Daoy (cell line): ENCODE results near the gene ORMDL2. TPM values are rescaled to one million over a fixed set of nuclear protein-coding genes. Genes with fewer than 3 reads are reported as not detected.
"Not testable (repeated sequence)": the region's sequence is repeated elsewhere in the genome, so short reads cannot be mapped to it uniquely, and the experiment has no call there.

Source experiments
- DNase-seq: peaks from one replicate; pipeline ENCODE4 v3.0.0-alpha.2; 2015; ENCODE audit warnings: low read depth
- total RNA-seq: library from RNA; depleted of rRNA; stranded (reverse); fragments of >200 nt; shearing (Covaris generic); gene quantifications from 2 replicates; pipeline ENCODE4 v1.2.3, GENCODE V29; 2014

Gene ORMDL2
- total RNA-seq, 1 experiment from 2014 or later: 44.3 TPM

DNA sequence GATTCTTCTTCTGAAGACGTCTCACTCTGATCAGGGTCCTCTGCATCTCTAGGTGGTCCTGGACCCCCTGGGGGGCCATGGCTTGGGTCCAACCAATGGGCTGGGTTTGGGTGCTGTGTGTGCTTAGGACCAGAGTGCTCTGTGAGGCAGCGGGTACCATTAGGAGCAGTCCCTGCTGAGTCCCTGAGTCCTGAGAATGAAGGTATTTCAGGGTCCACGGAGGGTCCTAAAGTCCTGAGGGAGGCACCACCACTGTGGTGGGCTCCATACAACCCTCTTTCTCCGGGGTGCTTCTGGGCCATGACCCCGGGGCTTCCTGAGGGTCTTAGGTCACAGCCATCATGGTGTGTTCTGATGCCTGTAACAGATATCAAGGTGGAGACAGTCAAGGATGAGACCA lies 10.5 kb downstream of the ORMDL2 start:
- DNase-seq: no peak

DNA sequence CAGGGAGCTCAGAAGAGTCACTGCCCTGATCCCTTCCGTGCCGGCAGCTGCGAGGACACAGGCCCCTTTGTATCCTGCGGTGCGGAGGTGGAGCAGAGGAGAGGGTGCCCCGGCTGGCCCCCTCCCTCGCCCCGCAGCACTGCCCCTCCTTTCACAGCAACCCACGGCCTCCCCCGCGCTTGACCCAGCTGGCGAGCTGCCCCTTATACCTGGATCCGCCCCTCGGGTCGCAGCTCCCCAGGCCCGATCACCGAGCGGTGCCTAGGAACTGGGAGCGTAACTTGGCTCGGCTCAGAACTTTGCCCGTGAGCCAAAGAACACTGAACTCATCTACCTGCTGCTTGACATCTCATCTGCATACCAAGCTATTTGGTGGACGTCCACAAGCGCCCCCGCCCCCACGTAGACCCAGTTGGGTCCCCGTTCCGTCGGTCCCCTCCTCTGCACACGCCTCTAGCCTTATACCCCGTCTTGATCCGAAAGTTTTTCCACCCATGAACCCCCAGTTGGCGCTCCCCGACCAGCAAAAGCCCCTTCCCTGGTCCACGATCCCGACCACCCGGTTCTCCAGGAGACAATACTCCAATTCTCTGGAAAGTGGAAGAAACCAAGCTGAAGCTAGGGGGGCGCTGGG lies 12.2 kb downstream of the ORMDL2 start:
- no peak for DNase-seq

DNA sequence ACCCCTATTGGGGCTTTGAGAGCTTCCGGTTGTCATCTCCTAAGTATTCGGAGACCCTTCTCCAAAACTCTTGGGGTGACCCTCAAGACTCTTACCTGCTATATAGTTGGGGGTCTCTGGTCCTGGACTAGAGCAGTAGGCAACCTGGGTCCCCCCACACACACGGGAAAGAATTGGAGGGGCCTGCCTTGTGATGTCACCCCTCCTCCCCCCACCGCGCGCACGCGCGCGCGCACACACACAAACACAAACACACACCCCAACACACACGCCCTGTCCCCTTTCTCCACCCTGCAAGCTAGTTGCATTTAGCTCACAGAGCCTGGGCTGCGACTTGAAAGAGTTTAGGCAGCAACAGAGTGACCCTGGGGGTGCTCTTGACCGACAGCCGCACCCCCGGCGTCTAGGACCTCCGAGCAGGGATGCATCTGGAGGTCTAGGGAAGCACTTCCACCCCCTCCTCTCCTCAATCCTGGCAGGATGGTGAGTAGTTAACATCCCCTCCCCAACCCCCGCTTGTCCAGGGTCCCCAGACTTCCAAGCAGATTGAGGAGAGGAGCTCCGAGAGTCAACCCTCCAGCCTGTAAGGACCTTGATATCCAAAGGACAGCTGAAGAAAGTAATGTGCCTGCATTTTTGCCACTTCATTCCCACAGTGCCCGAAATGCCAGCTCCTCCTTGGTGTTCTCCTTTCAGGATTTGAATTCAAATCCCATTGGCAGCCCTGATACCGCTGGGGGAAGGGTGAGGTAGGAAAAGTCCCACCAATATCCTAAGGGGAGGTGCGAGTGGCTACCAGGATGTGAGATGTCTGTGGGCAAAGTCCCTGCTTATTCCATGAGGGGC lies 13.0 kb downstream of the ORMDL2 start:
- DNase-seq: peak; percentile 48

DNA sequence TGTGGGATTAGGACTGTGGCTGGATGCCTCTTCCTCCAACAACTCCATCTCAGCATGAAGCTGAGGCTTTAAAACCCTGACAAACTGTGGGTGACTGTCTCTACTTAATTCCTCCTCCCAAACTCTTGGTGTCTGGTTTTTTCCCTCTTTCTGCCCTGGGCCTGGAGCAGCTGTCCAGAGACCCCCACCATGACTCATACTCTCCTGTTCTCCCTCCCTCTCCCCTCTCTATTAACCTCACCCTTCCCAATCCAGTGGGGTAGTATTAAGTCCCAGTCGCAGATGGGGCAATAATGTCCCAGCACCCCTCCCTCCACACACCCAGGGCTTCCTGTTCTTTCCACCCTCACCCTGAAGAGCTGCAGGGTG lies 13.6 kb downstream of the ORMDL2 start:
- no peak for DNase-seq

DNA sequence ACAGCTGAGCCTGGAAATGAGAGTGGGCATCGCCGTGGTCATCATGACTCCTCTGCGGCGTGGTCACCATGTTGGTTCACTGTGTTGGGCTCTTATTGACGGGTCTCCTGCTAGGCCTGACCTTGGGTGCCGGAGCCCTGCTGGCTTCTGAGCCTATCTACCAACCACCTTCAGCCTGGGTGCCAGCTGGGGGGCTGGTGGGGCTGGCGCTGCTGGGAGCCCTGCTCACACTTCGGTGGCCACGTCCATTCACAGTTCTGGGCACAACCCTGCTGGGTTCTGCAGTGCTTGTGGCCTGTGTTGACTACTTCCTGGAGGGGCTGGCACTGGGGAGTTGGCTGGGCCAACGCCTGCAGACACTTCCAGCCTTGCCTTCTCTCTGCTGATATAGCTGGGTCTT lies 15.2 kb downstream of the ORMDL2 start:
- no peak for DNase-seq

DNA sequence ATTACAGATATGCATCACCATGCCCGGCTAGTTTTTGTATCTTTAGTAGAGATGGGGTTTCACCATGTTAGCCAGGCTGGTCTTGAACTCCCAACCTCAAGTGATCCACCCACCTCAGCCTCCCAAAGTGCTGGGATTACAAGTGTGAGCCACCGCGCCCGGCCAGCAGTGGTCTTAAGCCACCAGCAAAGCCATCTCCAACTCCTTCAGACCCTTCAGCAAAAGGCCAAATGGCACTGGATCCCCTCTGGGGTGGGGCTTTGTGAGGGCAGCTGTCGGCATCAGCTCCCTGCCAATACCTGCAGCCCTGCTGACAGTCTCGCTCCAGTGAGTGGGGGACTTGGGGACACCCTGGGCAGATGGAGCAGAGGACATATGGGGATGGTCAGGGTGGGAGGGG lies 16.6 kb downstream of the ORMDL2 start:
- not testable (repeated sequence) for DNase-seq

DNA sequence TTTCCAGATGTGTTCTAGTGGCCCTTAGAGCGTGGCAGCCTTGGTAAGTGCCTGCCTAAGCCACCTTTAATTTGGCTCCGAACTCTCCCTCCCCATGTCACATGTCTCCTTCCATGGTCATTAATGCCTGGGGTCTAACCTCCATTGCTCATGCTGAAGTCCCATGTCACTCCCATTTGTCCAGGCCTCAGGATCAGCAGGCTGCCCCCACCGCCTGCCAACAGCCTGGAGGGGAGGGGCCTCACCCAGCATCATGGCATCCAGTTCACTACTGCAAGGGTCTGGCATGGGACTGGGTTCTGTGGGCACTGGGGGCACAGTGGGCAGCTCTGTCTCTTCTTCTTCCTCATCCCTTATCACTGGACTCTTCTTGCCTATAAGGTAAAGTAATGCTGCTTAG lies 20.5 kb downstream of the ORMDL2 start:
- no peak for DNase-seq

DNA sequence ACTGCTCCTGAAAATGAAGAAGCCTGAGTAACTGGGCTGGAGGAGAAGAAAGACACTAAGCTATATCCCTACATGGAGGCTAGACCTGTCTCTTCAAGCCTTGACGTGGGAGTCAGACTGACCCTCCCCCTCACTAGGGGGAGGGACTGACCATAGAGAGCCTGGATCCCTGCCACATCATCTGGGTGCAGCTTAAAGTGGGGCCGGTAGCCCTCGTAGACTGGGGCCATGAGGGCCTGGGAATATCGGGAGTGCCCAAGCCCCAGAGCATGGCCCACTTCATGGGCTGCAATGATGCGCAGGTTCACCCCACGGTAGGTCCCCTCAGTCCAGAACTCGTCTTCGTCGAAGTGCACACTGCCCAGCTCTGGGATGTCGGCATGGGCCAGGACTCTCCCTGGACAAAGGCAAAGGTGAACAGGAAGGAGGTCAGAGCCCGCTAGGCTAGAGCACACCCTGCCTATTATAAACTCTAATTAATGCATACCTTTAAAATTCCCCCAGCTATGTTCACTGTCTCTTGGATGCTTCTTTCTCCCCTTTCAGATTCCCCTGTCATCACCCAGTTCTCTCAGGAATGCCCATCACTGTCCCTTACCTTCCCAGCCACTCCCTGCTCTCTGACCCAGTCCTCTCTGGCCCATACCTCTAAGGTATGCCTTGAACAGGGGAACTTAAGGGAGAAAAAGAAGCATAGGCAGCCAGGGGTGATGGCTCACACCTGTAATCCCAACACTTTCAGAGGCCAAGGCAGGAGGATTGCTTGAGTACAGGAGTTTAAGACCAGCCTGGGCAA lies 21.7 kb downstream of the ORMDL2 start:
- DNase-seq: no peak

DNA sequence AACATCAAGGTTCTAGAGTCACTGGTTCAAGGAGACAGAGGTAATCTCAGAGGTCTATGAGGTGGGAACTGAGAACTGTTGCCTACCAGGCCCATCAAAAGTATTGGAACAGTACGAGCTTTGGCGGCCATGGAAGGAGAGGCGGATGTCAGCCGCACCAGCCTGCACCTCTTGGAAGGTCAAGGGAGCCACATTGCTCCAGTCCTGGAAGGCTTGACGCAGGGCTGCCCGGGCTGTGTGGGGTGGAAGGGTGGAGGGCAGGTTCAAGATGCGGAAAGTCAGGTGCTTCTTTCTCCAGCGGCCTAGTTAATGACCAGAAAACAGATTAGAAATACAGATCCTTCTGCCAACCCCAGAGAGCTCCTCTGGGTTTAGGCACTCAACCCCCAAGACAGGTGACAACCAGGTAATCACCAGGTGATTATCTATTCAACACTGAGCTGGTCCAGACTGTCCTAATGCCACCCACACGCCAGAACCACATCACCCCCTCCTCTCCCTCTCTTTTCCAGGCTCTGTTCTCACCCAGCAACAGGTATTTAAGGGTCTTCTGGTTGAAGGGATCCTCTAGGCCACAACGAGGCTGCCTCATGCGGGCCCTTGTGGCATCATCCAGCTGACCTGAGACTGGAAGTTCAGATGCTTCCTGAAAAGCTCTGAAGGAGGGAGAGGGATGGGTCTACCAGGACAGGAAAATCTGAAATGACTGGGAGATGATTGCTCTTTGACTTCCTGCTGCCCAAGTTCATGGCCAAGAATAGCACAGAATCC lies 22.9 kb downstream of the ORMDL2 start:
- no peak for DNase-seq

DNA sequence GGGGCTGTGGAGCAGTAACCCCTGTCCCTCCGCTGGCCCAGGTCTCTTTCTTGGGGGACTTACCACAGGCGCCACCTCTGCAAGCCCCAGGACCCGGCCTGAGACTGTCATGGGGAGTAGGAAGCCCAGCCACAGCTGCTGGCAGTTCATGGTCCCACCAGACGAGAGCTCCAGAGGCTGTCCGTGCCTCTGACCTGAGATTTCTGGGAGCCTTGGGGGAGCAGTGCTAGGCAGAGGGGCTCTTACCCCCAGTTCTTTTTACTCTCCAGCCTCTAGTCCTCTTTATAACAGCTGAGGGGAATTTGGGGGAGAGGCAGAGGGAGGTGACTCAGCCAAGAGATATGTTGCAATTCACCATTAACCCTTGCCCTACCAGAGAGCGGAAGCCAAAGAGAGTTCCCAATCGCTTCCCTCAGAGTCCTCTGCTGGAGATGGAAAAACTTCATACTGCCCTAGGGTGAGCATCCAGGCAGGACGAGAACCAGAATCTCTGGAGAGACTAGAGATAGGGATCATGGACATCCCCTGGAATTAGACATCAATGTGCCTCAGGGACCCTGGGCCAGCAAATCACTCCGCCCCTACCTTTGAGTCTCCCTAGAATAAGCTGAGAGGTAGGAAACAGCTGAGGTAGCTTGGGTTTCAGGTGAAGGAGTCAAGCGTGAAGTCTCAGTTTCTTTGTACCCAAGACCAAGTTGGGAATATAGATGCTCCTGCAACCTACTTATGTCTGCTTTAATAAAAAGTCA lies 25.0 kb downstream of the ORMDL2 start, which contains the start of gene MMP19:
TSS of gene MMP19 (minus strand) at position 256 of the 749 bp plus-strand sequence. CDS start at position 150, 106 bp downstream.
- DNase-seq: peak; percentile 85

DNA sequence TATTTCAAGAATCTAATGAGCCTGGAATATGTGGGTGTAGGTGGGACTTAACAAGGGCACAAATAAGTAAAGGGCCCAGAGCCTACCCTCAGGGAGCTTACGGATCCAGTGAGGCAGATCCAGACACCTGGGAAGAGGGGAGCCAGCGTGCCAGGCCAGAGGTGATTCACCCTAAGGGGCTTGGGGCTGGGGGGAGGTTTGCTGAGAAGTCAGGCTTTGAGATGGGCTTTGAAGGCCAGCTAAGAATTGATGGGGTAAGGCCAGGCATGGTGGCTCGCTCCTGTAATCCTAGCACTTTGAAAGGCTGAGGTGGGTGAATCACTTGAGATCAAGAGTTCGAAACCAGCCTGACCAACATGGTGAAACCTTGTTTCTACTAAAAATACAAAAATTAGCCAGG lies 25.6 kb downstream of the ORMDL2 start:
- no peak for DNase-seq

DNA sequence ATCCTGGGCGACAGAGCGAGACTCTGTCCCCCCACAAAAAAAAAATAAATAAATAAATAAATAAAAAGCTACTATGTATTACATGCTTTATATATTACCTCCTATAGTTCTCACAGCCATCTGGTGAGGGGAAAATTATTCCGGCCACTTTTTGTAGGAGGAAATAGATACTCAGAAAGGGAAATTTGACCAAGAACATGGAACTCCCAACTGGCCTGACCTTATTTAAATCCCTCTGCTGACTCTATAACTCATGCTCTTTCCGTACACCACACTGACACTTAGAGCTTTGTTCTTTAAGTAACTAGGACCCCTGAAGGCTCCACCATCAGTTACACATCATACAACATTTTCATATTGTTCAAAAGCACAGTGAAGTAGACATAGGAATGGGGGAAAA lies 27.1 kb downstream of the ORMDL2 start:
- no peak for DNase-seq

DNA sequence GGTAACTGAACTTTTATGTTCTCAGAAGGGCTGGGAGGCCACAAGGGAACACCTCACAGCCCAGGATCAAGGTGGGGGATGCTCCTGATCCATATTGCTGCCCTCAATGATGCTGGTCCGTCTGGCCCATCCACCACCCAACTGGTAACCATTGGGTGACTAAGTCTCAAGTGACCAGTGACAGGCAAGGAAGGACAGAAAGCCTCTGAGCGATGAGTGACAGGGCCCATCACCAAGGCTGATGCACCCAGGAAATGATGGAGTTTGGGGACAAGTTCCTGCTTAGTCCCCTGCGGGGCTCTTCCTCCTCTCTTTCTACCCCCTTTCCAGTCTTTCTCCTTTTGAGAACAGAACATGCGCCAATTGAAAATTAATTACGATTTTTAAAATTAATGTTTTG lies 27.5 kb downstream of the ORMDL2 start:
- no peak for DNase-seq

DNA sequence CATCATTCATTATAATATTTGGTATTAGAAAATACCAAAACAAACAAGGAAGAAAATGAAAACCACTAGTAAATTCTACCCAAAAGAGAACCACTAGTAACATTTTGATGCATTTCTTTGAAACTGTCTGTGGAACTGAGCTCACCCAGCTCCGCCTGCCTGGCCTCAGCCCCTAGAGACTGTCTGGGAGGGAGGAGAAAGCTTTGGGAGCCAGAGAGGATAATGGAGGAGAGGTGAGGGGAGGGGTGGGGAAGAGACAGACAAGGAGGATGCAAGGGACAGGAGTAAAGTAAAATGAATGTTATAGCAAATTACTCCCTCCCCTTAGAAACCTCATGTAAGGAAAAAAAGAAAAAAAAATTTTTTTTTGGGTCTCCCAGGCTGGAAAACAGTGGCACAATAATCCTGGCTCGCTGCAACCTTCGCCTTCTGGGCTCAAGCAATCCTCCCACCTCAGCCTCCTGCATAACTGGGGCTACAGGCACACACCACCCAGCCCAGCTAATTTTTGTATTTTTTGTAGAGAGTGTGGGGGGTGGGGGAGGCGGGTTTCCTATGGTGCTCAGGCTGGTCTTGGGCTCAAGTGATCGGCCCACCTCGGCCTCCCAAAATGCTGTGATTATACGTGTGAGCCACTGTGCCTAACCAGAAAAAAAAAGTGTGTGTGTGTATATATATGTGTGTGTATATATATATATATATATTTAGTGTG lies 28.1 kb downstream of the ORMDL2 start:
- DNase-seq: no peak

DNA sequence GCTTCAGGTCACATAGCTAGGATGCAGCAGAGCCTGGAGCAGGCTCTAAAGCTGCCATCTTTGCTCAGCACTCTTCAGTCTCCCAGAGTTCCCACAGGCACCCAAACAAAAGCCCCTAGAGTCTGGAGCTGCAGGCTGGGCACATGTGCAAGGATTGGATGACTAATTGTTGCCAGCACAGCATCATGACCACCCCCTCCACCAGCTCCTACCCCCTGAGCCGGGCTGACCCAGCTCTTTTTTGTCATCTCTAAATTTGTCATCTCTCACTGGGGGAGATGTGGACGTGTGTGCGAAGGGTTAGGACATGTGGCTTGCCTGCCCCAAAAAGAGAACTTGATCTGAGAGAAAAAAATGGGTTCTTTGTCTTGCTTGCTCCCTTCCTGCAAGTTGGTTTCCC lies 29.2 kb downstream of the ORMDL2 start:
- DNase-seq: peak; percentile 80

DNA sequence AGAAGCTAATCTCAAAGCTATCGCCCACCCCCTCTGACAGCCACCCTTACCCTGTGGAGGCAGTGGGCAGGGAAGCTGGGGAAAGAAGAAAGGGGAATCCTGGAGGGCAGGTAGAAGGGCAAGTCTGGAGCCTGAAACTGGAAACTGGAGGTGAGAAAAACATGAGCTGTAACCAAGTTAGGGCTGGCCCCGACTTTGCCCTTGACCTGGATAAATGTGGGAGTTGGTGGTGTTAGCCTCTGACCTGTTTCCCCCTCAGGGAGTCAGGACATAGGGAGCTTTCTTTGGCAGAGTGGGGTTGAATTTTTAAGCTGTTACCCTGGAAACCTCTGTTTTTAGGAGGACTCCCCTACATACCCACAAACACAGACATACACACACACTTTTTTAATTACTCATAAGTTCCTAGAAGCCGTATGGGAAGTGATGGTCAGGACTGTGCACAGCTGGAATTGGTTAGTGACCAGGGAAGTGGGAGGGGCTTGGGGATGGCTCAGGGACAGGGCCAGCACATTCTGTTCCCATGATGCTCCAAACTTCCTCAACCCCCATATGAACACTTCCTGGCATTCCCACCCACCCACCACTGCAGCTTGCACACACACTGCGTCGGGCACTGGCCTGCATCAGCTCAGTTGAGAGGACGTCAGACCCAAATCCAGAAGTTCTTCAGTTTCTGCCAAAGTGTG lies 29.9 kb downstream of the ORMDL2 start:
- peak; percentile 97 for DNase-seq

DNA sequence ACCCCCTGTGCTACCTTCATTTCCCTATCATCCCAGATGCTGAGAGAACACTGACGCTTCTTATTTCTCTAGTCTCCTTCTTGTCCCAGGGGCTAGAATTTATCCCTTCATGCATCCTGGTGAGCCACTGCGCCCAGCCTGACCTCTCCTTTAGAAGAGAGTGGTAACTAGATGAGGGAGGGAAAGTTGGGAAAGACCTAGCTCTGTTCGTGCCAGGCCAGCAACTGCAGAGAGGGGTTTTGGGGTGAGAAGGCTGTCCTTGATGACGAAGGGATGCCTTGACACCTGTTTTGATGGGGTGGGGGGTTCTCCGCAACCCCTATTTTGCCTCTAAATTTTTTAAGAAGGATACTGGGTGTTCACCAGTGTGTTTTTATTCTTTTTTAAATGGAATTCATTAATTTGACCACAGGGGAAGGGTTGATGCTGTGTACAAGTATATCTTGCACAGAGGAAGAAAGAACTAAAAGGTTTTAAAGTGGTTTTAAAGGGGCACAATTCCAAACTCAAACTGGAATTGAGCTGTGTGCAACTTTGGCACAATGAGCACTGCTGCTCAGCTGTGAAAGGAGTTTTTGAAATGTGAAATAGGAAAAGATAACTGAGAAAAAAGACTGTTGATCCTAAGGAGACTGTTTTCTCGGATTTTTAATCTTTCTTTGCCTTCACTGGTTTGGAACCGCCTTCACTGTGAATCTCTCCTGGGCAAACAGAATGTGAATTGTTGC lies 31.9 kb downstream of the ORMDL2 start:
- DNase-seq: no peak

DNA sequence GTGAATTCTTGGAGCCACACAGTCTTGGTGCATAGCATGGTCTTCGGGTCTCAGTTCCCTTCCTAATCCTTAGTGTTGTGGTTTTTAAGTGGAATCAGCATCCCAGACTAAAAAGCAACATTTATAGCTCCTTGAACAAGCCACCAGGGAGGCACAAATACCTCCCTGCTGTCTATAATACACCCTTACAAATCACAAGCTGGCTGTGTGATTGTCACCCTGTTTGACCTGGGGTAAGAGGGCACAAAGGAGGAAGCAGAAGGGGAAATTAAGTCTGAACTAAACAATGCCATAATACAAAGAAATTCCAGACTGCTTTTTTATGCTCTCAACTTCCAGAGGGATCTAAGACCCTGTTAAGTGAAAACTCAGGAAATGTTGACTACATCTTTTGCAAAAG lies 32.6 kb downstream of the ORMDL2 start:
- no peak for DNase-seq

DNA sequence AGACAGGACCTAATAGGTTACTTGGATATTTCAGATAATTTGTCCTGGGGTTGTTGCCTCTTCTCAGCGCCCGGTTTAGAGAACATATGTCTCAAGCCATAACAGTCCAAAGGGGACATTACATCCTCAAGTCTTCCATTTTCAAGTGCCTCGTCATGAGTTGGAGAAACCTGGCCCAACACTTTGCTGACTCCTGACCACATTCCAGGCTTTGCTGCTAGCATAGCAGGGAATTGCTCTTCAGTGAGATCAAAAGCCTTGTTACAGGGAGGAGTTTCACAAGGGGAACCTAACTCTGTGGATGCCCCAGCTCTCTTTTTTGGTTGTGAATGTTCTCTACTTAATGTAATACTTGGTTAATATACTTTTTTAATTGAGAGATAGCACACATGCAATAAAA lies 33.1 kb downstream of the ORMDL2 start:
- DNase-seq: no peak
